ENCODE data around the gene VMAC.
"Not testable (repeated sequence)": the region's sequence is repeated elsewhere in the genome, so short reads cannot be mapped to it uniquely, and the experiment has no call there.

VMAC gene, protein sequence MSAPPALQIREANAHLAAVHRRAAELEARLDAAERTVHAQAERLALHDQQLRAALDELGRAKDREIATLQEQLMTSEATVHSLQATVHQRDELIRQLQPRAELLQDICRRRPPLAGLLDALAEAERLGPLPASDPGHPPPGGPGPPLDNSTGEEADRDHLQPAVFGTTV

DNA sequence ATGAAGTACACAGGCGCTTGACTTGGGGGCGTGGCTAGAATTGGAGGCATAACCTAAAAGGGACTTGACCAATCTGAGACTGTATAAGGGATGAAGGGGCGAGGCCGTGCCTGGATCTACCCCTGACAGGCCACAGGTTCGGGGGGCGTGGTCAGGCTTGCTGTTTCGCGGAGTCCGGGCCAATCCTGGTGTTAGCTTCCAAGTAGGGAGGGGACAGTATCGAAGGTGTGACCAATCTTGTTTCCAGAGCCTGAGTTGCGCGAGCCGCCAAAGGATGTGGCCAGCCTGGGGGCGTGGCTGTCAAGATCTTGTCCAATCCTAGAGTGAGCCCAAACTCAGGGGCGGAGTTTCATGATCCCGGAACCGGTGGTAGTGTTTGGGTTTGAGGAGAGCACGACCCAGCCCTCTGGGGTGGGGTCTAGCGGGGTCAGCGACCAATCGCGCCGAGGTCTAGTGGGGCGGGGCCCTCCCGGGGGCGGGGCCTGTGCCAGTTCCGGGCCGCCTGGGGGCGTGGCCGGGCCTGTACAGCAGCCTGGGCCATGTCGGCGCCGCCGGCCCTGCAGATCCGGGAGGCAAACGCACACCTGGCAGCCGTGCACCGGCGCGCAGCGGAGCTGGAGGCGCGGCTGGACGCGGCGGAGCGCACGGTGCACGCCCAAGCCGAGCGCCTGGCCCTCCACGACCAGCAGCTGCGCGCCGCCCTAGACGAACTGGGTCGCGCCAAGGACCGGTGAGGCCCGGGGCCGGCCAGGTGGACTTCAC lies at the start of gene VMAC:
VMAC (plus strand) TSS at position 521 of the 762 bp plus-strand sequence; CDS start at position 540, 19 bp downstream.
- H3K4me3 ChIP-seq (ENCODE audit: control insufficient read depth, low read depth, low read length) = peak within 1 kb of the TSS; percentile 100
- DNase-seq (ENCODE audit: low read depth) = peak; percentile 100
- TF ChIP-seq, protein P1, sequence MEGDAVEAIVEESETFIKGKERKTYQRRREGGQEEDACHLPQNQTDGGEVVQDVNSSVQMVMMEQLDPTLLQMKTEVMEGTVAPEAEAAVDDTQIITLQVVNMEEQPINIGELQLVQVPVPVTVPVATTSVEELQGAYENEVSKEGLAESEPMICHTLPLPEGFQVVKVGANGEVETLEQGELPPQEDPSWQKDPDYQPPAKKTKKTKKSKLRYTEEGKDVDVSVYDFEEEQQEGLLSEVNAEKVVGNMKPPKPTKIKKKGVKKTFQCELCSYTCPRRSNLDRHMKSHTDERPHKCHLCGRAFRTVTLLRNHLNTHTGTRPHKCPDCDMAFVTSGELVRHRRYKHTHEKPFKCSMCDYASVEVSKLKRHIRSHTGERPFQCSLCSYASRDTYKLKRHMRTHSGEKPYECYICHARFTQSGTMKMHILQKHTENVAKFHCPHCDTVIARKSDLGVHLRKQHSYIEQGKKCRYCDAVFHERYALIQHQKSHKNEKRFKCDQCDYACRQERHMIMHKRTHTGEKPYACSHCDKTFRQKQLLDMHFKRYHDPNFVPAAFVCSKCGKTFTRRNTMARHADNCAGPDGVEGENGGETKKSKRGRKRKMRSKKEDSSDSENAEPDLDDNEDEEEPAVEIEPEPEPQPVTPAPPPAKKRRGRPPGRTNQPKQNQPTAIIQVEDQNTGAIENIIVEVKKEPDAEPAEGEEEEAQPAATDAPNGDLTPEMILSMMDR (conservative IDR thresholded peaks at IDR 0.05; ENCODE audit: control insufficient read depth, insufficient read depth, low read depth, low read length) = no peak

DNA sequence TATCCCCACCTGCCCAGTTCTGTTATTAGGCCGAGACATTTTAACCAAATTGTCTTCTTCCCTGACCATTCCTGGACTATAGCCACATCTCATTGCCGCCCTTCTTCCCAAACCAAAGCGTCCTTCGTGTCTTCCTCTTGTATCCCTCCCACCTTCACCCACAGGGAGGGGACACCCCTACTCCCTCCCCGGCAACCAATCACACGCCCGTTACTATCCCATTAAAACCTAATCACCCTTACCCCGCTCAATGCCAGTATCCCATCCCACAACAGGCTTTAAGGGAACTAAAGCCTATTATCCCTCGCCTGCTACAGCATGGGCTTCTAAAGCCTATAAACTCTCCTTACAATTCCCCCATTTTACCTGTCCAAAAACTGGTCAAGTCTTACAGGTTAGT lies 49.5 kb upstream of the VMAC start:
- H3K4me3 ChIP-seq (ENCODE audit: control insufficient read depth, low read depth, low read length); DNase-seq (ENCODE audit: low read depth): not testable (repeated sequence)

DNA sequence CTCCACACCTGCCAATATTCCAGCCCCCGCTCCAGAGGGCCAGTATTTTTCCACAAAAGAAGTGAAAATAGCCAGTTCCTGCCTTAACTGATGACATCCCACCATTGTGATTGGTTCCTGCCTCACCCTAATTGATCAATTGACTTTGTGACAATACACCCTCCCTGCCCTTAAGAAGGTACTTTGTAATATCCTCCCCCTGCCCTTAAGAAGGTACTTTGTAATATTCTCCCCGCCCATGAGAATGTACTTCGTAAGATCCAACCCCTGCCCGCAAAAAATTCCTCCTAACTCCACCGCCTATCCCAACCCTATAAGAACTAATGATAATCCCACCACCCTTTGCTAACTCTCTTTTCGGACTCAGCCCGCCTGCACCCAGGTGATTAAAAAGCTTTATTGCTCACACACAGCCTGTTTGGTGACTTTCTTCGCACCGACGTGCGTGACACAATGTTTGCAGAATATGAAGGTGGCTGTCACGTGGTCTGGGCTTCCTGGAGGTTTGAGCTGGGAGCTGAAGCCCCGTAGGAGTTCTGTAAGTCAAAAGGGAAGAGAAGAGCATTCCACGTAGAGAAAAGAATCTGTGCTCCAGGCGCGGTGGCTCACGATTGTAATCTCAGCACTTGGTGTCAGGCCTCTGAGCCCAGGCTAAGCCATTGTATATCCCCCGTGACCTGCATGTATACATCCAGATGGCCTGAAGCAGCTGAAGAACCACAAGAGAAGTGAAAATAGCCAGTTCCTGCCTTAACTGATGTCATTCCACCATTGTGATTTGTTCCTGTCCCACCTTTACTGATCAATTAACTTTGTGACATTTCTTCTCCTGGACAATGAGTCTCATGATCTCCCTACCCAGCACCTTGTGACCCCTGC lies 47.2 kb upstream of the VMAC start:
- TF ChIP-seq, protein P1 (conservative IDR thresholded peaks at IDR 0.05; ENCODE audit: control insufficient read depth, insufficient read depth, low read depth, low read length) = no peak
- H3K4me3 ChIP-seq (ENCODE audit: control insufficient read depth, low read depth, low read length) = no peak overlapping the region
- DNase-seq (ENCODE audit: low read depth) = no peak

DNA sequence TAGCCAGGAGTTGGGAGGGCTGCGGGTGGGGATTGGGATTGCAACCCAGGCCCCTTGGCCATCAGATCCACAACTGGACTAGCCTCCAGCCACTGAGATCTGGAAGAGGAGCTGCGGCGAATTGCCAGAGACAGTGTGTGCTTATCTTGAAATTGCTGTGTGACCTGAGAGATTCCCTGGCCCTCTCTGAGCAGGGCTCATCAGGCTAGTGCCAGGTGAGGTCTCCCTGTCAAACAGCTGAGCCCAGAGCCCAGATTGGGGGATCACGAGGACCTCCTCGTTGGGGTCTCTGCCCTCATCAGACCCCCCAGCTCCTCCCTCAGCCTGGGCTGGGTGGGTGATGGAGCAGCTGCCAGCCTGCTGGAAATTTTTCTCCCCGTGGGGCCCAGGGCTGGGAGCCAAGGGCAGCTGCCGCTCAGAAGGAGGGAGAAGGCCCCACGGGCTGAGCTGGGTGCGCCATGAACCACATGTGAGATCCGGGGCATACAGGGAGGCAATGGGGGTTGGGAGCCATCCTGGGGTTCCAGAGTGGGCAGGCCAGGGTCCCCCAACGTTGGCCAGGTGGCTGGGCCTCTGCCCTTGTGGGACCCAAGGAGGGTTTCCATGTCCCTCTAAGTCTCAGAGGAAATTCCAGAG lies 41.5 kb upstream of the VMAC start:
- no peak overlapping the region for H3K4me3 ChIP-seq (ENCODE audit: control insufficient read depth, low read depth, low read length)
- TF ChIP-seq, protein P1 (conservative IDR thresholded peaks at IDR 0.05; ENCODE audit: control insufficient read depth, insufficient read depth, low read depth, low read length) = no peak
- DNase-seq (ENCODE audit: low read depth) = no peak

DNA sequence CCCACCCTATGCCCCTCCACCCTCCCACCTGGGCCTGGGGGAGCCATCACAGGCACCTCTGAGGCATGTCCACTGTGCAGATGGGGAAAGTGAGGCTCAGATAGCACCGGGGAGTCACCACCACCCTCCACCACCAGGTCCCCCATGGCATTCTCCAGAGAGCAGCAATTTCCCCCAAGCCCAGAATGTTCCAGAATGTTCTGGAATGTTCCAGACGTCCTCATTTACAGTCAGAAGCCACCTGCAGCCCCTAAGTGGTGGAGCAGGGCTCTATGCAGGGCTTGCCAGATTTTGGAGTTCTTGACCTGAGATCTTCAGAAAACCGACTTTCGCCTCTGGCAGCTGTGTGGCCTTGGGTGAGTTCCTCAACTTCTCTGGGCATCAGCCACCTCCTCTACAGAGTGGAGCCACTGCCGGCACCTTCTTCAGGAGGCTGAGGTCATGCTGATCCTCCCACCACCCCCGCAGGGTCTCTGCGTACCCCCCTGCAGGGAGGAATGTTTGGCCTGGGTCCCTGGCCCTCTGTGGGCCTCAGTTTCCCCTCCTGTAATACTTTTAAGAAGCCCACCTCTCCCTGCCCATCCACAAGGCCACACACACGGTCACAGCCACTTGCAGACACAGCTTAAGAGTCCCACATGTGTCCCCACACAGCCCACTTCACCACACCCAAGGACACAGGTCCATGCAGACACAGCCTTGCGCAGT lies 40.5 kb upstream of the VMAC start:
- no peak for DNase-seq (ENCODE audit: low read depth)
- no peak overlapping the region for H3K4me3 ChIP-seq (ENCODE audit: control insufficient read depth, low read depth, low read length)
- TF ChIP-seq, protein P1 (conservative IDR thresholded peaks at IDR 0.05; ENCODE audit: control insufficient read depth, insufficient read depth, low read depth, low read length) = no peak

DNA sequence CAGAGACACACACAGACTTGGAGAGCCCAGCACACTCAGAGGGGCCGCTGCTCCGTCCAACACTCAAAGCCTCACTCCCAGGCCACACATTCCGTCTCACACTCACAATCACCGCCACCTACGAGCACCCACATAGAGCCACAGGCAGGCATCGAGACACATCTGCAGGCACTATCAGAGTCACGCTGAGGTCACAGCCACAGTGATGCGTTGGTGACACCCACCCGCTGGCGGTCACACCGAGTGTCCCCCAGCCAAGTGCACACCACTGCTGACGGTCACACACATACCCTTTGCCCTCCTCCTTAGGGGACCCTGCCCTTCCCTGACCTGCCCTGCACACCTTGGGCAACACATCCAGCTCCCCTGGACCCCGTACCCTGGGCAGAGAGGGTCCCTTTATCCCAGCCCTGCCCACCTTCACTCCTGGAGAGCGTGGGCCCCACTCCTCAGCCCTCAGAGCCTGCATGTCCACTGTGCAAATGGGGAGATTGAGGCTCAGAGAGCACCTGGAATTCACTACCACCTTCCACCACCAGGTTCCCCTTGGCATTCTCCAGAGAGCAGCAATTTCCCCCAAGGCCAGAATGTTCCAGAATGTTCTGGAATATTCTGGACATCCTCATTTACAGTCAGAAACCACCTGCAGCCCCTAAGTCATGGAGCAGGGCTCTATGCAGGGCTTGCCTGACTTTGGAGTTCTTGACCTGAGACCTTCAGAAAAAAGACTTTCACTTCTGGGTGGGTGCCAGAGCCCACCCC lies 39.8 kb upstream of the VMAC start:
- H3K4me3 ChIP-seq (ENCODE audit: control insufficient read depth, low read depth, low read length) = no peak overlapping the region
- TF ChIP-seq, protein P1 (conservative IDR thresholded peaks at IDR 0.05; ENCODE audit: control insufficient read depth, insufficient read depth, low read depth, low read length) = no peak
- no peak for DNase-seq (ENCODE audit: low read depth)
